Kidney (tissue), 14 donors: ENCODE results near the gene POMP. TPM values are rescaled to one million over a fixed set of nuclear protein-coding genes. Genes with fewer than 3 reads are reported as not detected.

ENCODE experiments used
- DNase-seq, 5 donors: peaks; one replicate each; pipeline ENCODE4 v3.0.0-alpha.2; 2013 to 2020
- FAIRE-seq: peaks from 2 replicates; lab custom pipeline; 2012; peaks lifted over from hg19 to GRCh38; lab: Jason Lieb, UNC
- H3K27ac ChIP-seq, 2 donors: one replicate each; pipeline ENCODE4 v1.7.0; 2013; ENCODE audit warnings: low read depth in 2 of 2, low read length in 2 of 2, inconsistent platforms in 1 of 2
- H3K27me3 ChIP-seq: one replicate; pipeline ENCODE4 v1.7.1; 2013; ENCODE audit warnings: low read length, inconsistent platforms; ENCODE audit not compliant: control insufficient read depth, insufficient read depth
- H3K36me3 ChIP-seq, 3 donors: one replicate each; pipeline versions ENCODE4 v1.7.0 to v1.7.1; 2013; ENCODE audit warnings: low read length in 3 of 3, control low read depth in 1 of 3, inconsistent platforms in 1 of 3; ENCODE audit not compliant: insufficient read depth in 3 of 3, control insufficient read depth in 2 of 3
- H3K4me1 ChIP-seq, 3 donors: one replicate each; pipeline versions ENCODE4 v1.7.0 to v1.7.1; 2013; ENCODE audit warnings: low read length in 3 of 3, inconsistent platforms in 1 of 3, low read depth in 1 of 3; ENCODE audit not compliant: control insufficient read depth in 2 of 3, insufficient read depth in 2 of 3
- H3K4me3 ChIP-seq, 3 donors: one replicate each; pipeline versions ENCODE4 v1.7.0 to v1.8.1; 2013; ENCODE audit warnings: low read length in 3 of 3, control low read depth in 1 of 3, inconsistent platforms in 1 of 3
- H3K9ac ChIP-seq, 3 donors: one replicate each; pipeline versions ENCODE4 v1.7.0 to v1.7.1; 2013; ENCODE audit warnings: low read length in 3 of 3, control low read depth in 1 of 3, inconsistent platforms in 1 of 3
- H3K9me3 ChIP-seq, 3 donors: one replicate each; pipeline versions ENCODE4 v1.7.0 to v1.7.1; 2013; ENCODE audit warnings: low read length in 3 of 3, control low read depth in 1 of 3, inconsistent platforms in 1 of 3; ENCODE audit not compliant: control insufficient read depth in 2 of 3, insufficient read depth in 1 of 3
- intact Hi-C: fragments of 100-400 bp; cut with DNase I; formaldehyde crosslinking; loops from one replicate; pipeline ENCODE4 v1.11.1; 2022
- polyA plus RNA-seq: library from polyadenylated mRNA; stranded (reverse); fragments of 350-450 nt; fragmentation: Illumina TruSeq; extraction: RNeasy Lipid Tissue Mini Kit (QIAGEN cat#74804); gene quantifications from one replicate; pipeline ENCODE4 v1.2.3, GENCODE V29; 2014; ENCODE audit warnings: low read depth, low replicate concordance; ENCODE audit not compliant: insufficient read depth
- total RNA-seq: library from RNA; stranded (reverse); fragmentation: NEBNext Ultra II Directional; extraction: Animal tissue kit (Norgen Biotek cat#: 25700); gene quantifications from one replicate; pipeline ENCODE4 v1.2.1, GENCODE V29; 2021
- TF ChIP-seq, protein P1 (sequence below): IDR thresholded peaks from 3 replicates; pipeline ENCODE4 v1.5.1; 2012; ENCODE audit warnings: mild to moderate bottlenecking, moderate library complexity, borderline replicate concordance; ENCODE audit not compliant: insufficient read depth; ENCODE audit errors: extremely low read depth
- donor health status: control.
- donor health status: control.
- donor health status: control.
- donor health status: control.
- donor health status: control.
- donor health status: DM: yes; HTN: yes; CAD: no.
- donor health status: Normal renal cell carcinoma (clear cell type).

POMP gene
- total and polyA plus RNA-seq, 2 donors from 2014 or later, result 59.0 to 115 TPM

GRCh38 chr13:28622286-28622685 is 36.6 kb upstream of the POMP start:
- FAIRE-seq, result no peak
- no peak overlapping the region for H3K27ac ChIP-seq

GRCh38 chr13:28623782-28624706 is 34.9 kb upstream of the POMP start:
- TF ChIP-seq, protein P1, sequence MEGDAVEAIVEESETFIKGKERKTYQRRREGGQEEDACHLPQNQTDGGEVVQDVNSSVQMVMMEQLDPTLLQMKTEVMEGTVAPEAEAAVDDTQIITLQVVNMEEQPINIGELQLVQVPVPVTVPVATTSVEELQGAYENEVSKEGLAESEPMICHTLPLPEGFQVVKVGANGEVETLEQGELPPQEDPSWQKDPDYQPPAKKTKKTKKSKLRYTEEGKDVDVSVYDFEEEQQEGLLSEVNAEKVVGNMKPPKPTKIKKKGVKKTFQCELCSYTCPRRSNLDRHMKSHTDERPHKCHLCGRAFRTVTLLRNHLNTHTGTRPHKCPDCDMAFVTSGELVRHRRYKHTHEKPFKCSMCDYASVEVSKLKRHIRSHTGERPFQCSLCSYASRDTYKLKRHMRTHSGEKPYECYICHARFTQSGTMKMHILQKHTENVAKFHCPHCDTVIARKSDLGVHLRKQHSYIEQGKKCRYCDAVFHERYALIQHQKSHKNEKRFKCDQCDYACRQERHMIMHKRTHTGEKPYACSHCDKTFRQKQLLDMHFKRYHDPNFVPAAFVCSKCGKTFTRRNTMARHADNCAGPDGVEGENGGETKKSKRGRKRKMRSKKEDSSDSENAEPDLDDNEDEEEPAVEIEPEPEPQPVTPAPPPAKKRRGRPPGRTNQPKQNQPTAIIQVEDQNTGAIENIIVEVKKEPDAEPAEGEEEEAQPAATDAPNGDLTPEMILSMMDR, result no peak
- FAIRE-seq (no peak), DNase-seq (no peak)
- Histone ChIP-seq H3K36me3 (no peaks in the 10 kb centered on the region), H3K9me3 (no peaks in the 10 kb centered on the region), H3K27me3 (no peaks in the 10 kb centered on the region), H3K4me1 (no peaks in the 10 kb centered on the region), H3K27ac (no peak overlapping the region), H3K9ac (no peak overlapping the region), H3K4me3 (no peak overlapping the region)
- intact Hi-C loops, result no loop called here

More at GRCh38 chr13:28622286-28622685, 36.6 kb upstream of the POMP start:
- DNase-seq, result no peak
- Histone ChIP-seq H3K36me3 (no peaks in the 10 kb centered on the region), H3K4me1 (no peaks in the 10 kb centered on the region), H3K9me3 (no peaks in the 10 kb centered on the region), H3K27me3 (no peaks in the 10 kb centered on the region), H3K9ac (no peak overlapping the region), H3K4me3 (no peak overlapping the region)
- intact Hi-C loops, result no loop called here
- TF ChIP-seq, protein P1, result no peak

- FAIRE-seq (no peak), DNase-seq (no peak)
- TF ChIP-seq, protein P1, result no peak
- Histone ChIP-seq H3K27me3 (no peaks in the 10 kb centered on the region), H3K4me3 (no peak overlapping the region), H3K27ac (no peak overlapping the region), H3K9ac (no peak overlapping the region), H3K4me1 (no peaks in the 10 kb centered on the region), H3K36me3 (no peaks in the 10 kb centered on the region), H3K9me3 (no peaks in the 10 kb centered on the region)
- intact Hi-C loops, result no loop called here
Observed at GRCh38 chr13:28624707-28625432, 34.1 kb upstream of the POMP start.
